Measurements from ENCODE around the gene BNC2.

BNC2 gene

GRCh38 chr9:16708656-16709435 lies 161.6 kb downstream of the BNC2 start:
- peak; percentile 42 for DNase-seq

GRCh38 chr9:16705111-16705604 lies 165.3 kb downstream of the BNC2 start:
- DNase-seq, result peak; percentile 93

GRCh38 chr9:16704116-16705110 lies 166.1 kb downstream of the BNC2 start:
- peak; percentile 46 for DNase-seq

- DNase-seq, result no peak
Measured at GRCh38 chr9:16701347-16701746, 169.1 kb downstream of the BNC2 start.

GRCh38 chr9:16693616-16694015 lies 176.9 kb downstream of the BNC2 start:
- no peak for DNase-seq

GRCh38 chr9:16690628-16691027 lies 179.8 kb downstream of the BNC2 start:
- DNase-seq, result no peak

- no peak for DNase-seq
Measured at GRCh38 chr9:16690205-16690604, 180.3 kb downstream of the BNC2 start.

- no peak for DNase-seq
Measured at GRCh38 chr9:16689351-16689938, 181.0 kb downstream of the BNC2 start.

GRCh38 chr9:16688814-16689213 lies 181.7 kb downstream of the BNC2 start:
- DNase-seq, result no peak

- no peak for DNase-seq
Measured at GRCh38 chr9:16687678-16688369, 182.6 kb downstream of the BNC2 start.

- DNase-seq, result no peak
Measured at GRCh38 chr9:16683326-16683725, 187.1 kb downstream of the BNC2 start.

- DNase-seq, result no peak
Measured at GRCh38 chr9:16682273-16682672, 188.2 kb downstream of the BNC2 start.

GRCh38 chr9:16681652-16681987 lies 188.8 kb downstream of the BNC2 start:
- DNase-seq, result peak; percentile 63

GRCh38 chr9:16680975-16681651 lies 189.4 kb downstream of the BNC2 start:
- no peak for DNase-seq

- no peak for DNase-seq
Measured at GRCh38 chr9:16680541-16680940, 189.9 kb downstream of the BNC2 start.

GRCh38 chr9:16679327-16679821 lies 191.1 kb downstream of the BNC2 start:
- no peak for DNase-seq

GRCh38 chr9:16676519-16676918 lies 194.0 kb downstream of the BNC2 start:
- no peak for DNase-seq

- no peak for DNase-seq
Measured at GRCh38 chr9:16675131-16675530, 195.3 kb downstream of the BNC2 start.

GRCh38 chr9:16673171-16673570 lies 197.3 kb downstream of the BNC2 start:
- DNase-seq, result no peak

- DNase-seq, result no peak
Measured at GRCh38 chr9:16672501-16672900, 198.0 kb downstream of the BNC2 start.

- peak; percentile 91 for DNase-seq
Measured at GRCh38 chr9:16671591-16672137, 198.8 kb downstream of the BNC2 start.

- DNase-seq, result no peak
Measured at GRCh38 chr9:16670791-16671190, 199.7 kb downstream of the BNC2 start.
